ENCODE measurements around the gene MIR17HG.

The MIR17HG gene

GRCh38 chr13:91353494-91353893 lies 6.0 kb downstream of the MIR17HG start:
- Histone ChIP-seq H3K27ac (ENCODE audit: low read length) (no peak overlapping the region), H3K9ac (ENCODE audit: low read length) (no peak overlapping the region), H3K4me1 (ENCODE audit: low read length) (peaks cover 13% of the 10 kb centered on the region; the same call in 1 of the 2 replicates), H2AFZ (ENCODE audit: low read length) (no peak overlapping the region), H4K20me1 (ENCODE audit: insufficient read depth, low read length) (no peaks in the 10 kb centered on the region; the same call in 1 of the 2 replicates), H3F3A (ENCODE audit: insufficient read depth, low read length) (peaks cover 27% of the 10 kb centered on the region), H3K36me3 (replicated peaks; ENCODE audit: insufficient read depth, low read length) (peaks cover 5% of the 10 kb centered on the region; the same call in 1 of the 2 replicates), H3K4me2 (ENCODE audit: low read depth, low read length) (no peak overlapping the region), H3K9me3 (replicated peaks; ENCODE audit: insufficient read depth, low read length) (no peaks in the 10 kb centered on the region), H3K27me3 (replicated peaks; ENCODE audit: insufficient read depth, low read length) (no peaks in the 10 kb centered on the region), H3K4me3 (ENCODE audit: low read length) (no peak overlapping the region), H3K79me2 (ENCODE audit: low read length) (peaks cover 36% of the 10 kb centered on the region), H3K9me2 (replicated peaks; ENCODE audit: insufficient read depth, low read length) (no peaks in the 10 kb centered on the region)
- no peak for DNase-seq
- TF ChIP-seq EZH2 (optimal IDR thresholded peaks at IDR 0.05; ENCODE audit: low read depth, low read length), result no peak
- TF ChIP-seq, protein P1, sequence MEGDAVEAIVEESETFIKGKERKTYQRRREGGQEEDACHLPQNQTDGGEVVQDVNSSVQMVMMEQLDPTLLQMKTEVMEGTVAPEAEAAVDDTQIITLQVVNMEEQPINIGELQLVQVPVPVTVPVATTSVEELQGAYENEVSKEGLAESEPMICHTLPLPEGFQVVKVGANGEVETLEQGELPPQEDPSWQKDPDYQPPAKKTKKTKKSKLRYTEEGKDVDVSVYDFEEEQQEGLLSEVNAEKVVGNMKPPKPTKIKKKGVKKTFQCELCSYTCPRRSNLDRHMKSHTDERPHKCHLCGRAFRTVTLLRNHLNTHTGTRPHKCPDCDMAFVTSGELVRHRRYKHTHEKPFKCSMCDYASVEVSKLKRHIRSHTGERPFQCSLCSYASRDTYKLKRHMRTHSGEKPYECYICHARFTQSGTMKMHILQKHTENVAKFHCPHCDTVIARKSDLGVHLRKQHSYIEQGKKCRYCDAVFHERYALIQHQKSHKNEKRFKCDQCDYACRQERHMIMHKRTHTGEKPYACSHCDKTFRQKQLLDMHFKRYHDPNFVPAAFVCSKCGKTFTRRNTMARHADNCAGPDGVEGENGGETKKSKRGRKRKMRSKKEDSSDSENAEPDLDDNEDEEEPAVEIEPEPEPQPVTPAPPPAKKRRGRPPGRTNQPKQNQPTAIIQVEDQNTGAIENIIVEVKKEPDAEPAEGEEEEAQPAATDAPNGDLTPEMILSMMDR (IDR thresholded peaks at IDR 0.05; ENCODE audit: low read length), result no peak

GRCh38 chr13:91355099-91355825 lies 7.8 kb downstream of the MIR17HG start:
- Histone ChIP-seq H3F3A (ENCODE audit: insufficient read depth, low read length) (peaks cover 27% of the 10 kb centered on the region), H3K27me3 (replicated peaks; ENCODE audit: insufficient read depth, low read length) (no peaks in the 10 kb centered on the region), H2AFZ (ENCODE audit: low read length) (no peak overlapping the region), H3K4me2 (ENCODE audit: low read depth, low read length) (no peak overlapping the region), H3K9ac (ENCODE audit: low read length) (no peak overlapping the region), H4K20me1 (ENCODE audit: insufficient read depth, low read length) (no peaks in the 10 kb centered on the region; the same call in 1 of the 2 replicates), H3K4me1 (ENCODE audit: low read length) (peaks cover 8% of the 10 kb centered on the region; the same call in 1 of the 2 replicates), H3K79me2 (ENCODE audit: low read length) (peaks cover 23% of the 10 kb centered on the region), H3K4me3 (ENCODE audit: low read length) (no peak overlapping the region), H3K9me3 (replicated peaks; ENCODE audit: insufficient read depth, low read length) (no peaks in the 10 kb centered on the region), H3K9me2 (replicated peaks; ENCODE audit: insufficient read depth, low read length) (no peaks in the 10 kb centered on the region), H3K27ac (ENCODE audit: low read length) (no peak overlapping the region), H3K36me3 (replicated peaks; ENCODE audit: insufficient read depth, low read length) (peaks cover 5% of the 10 kb centered on the region; the same call in 1 of the 2 replicates)
- DNase-seq, result no peak
- TF ChIP-seq, protein P1 (IDR thresholded peaks at IDR 0.05; ENCODE audit: low read length), result no peak
- TF ChIP-seq EZH2 (optimal IDR thresholded peaks at IDR 0.05; ENCODE audit: low read depth, low read length) (no peak), EZH2phosphoT487 (IDR thresholded peaks at IDR 0.05; ENCODE audit: low read length) (no peak)

GRCh38 chr13:91355826-91356710 lies 8.6 kb downstream of the MIR17HG start:
- no peak overlapping the region for H3K9ac ChIP-seq (ENCODE audit: low read length)
- H4K20me1 ChIP-seq (ENCODE audit: insufficient read depth, low read length), result no peaks in the 10 kb centered on the region; the same call in 1 of the 2 replicates
- no peaks in the 10 kb centered on the region for H3K27me3 ChIP-seq (replicated peaks; ENCODE audit: insufficient read depth, low read length)
- TF ChIP-seq EZH2phosphoT487 (IDR thresholded peaks at IDR 0.05; ENCODE audit: low read length), result no peak
- TF ChIP-seq EZH2 (optimal IDR thresholded peaks at IDR 0.05; ENCODE audit: low read depth, low read length), result no peak
- TF ChIP-seq, protein P1 (IDR thresholded peaks at IDR 0.05; ENCODE audit: low read length), result no peak
- no peak overlapping the region for H3K4me3 ChIP-seq (ENCODE audit: low read length)
- no peaks in the 10 kb centered on the region for H3K9me2 ChIP-seq (replicated peaks; ENCODE audit: insufficient read depth, low read length)
- no peak overlapping the region for H3K4me2 ChIP-seq (ENCODE audit: low read depth, low read length)
- no peak overlapping the region for H2AFZ ChIP-seq (ENCODE audit: low read length)
- peaks cover 27% of the 10 kb centered on the region for H3F3A ChIP-seq (ENCODE audit: insufficient read depth, low read length)
- no peak overlapping the region for H3K27ac ChIP-seq (ENCODE audit: low read length)
- H3K36me3 ChIP-seq (replicated peaks; ENCODE audit: insufficient read depth, low read length), result peaks cover 3% of the 10 kb centered on the region; the same call in 1 of the 2 replicates
- peaks cover under 1% of the 10 kb centered on the region; the same call in 1 of the 2 replicates for H3K4me1 ChIP-seq (ENCODE audit: low read length)
- H3K9me3 ChIP-seq (replicated peaks; ENCODE audit: insufficient read depth, low read length), result no peaks in the 10 kb centered on the region
- no peak for DNase-seq
- H3K79me2 ChIP-seq (ENCODE audit: low read length), result peaks cover 15% of the 10 kb centered on the region
